GM12878 (cell line): Measurements from ENCODE around the gene TUBB4B. TPM values are rescaled to one million over a fixed set of nuclear protein-coding genes. Genes with fewer than 3 reads are reported as not detected.

Experiments
- CBFB ChIP-seq: IDR thresholded peaks from 2 replicates; pipeline ENCODE4 v1.6.1; 2016; ENCODE audit warnings: antibody characterized with exemption, low read depth
- MEF2A ChIP-seq: IDR thresholded peaks from 2 replicates; pipeline ENCODE4 v1.6.1; 2011; ENCODE audit warnings: low read depth, mild to moderate bottlenecking, low read length, moderate library complexity; ENCODE audit not compliant: insufficient read depth
- MYB ChIP-seq: fragments of 150-350 bp; IDR thresholded peaks from 2 replicates; pipeline ENCODE4 v1.6.1; 2014; ENCODE audit warnings: mild to moderate bottlenecking, low read depth, low read length, borderline replicate concordance
- NKRF ChIP-seq: fragments of 450-650 bp; conservative IDR thresholded peaks from 2 replicates; pipeline ENCODE4 v1.6.1; 2017; ENCODE audit warnings: mild to moderate bottlenecking, moderate library complexity
- POU2F2 ChIP-seq: IDR thresholded peaks from 3 replicates; pipeline ENCODE4 v1.6.1; 2011; ENCODE audit warnings: low read depth, mild to moderate bottlenecking, low read length, borderline replicate concordance
- RBBP5 ChIP-seq: fragments of 200-600 bp; sonication (generic); conservative IDR thresholded peaks from 2 replicates; pipeline ENCODE4 v1.6.1; 2016
- RELA ChIP-seq: fragments of 450-650 bp; IDR thresholded peaks from 2 replicates; pipeline ENCODE4 v1.8.0; 2014; ENCODE audit warnings: borderline replicate concordance; ENCODE audit not compliant: partially characterized antibody
- SMAD5 ChIP-seq: IDR thresholded peaks from 2 replicates; pipeline ENCODE4 v1.6.1; 2016; ENCODE audit warnings: antibody characterized with exemption, low read depth
- SMARCA5 ChIP-seq: fragments of 450-650 bp; IDR thresholded peaks from 2 replicates; pipeline ENCODE4 v1.6.1; 2017; ENCODE audit warnings: mild to moderate bottlenecking
- ZNF622 ChIP-seq: fragments of 450-650 bp; IDR thresholded peaks from 2 replicates; pipeline ENCODE4 v1.6.1; 2017; ENCODE audit warnings: mild to moderate bottlenecking, inconsistent platforms
- polyA plus RNA-seq, 11 experiments: library from polyadenylated mRNA; depleted of rRNA in 4 of 11; unstranded in 6 of 11; stranded (reverse) in 5 of 11; fragments of >200 nt; fragmentation: Nextera tagmentation in 4 of 11; fragmentation: Illumina TruSeq in 1 of 11; extraction: Ambion mirVana in 4 of 11; extraction: Trizol in 1 of 11; gene quantifications; 1 replicate in 1 of 11; 2 replicates in 10 of 11; pipeline versions ENCODE4 v1.2.1 to v1.2.3, GENCODE V29; 2011 to 2016; ENCODE audit warnings: inconsistent platforms in 2 of 11, missing spikeins in 2 of 11, low read depth in 1 of 11
- total RNA-seq, 4 experiments: library from RNA; depleted of rRNA in 3 of 4; stranded (reverse); fragments of >200 nt in 3 of 4; fragmentation: Illumina TruSeq in 1 of 4; extraction: Trizol in 1 of 4; gene quantifications; 2 replicates each; pipeline versions ENCODE4 v1.2.1 to v1.2.3, GENCODE V29; 2013 to 2021
- TF ChIP-seq, protein P1 (sequence below): fragments of 150-350 bp; IDR thresholded peaks from 2 replicates; pipeline ENCODE4 v1.6.1; 2014; ENCODE audit warnings: mild to moderate bottlenecking, low read depth, low read length

TUBB4B gene
- total and polyA plus RNA-seq, 10 of the 15 experiments (the other 5 are each of a cell fraction or from before 2014, with no cell fraction given), result 23.0 to 532 (median 254) TPM

- TF ChIP-seq NKRF (no peak; the same call in 1 of the 2 replicates), POU2F2 (no peak), ZNF622 (no peak), MYB (no peak), MEF2A (no peak), SMARCA5 (no peak), CBFB (0 out of 2 replicates have a peak, but pooled peaks have one; percentile 14), SMAD5 (no peak), RELA (no peak), RBBP5 (no peak)
- TF ChIP-seq, protein P1, sequence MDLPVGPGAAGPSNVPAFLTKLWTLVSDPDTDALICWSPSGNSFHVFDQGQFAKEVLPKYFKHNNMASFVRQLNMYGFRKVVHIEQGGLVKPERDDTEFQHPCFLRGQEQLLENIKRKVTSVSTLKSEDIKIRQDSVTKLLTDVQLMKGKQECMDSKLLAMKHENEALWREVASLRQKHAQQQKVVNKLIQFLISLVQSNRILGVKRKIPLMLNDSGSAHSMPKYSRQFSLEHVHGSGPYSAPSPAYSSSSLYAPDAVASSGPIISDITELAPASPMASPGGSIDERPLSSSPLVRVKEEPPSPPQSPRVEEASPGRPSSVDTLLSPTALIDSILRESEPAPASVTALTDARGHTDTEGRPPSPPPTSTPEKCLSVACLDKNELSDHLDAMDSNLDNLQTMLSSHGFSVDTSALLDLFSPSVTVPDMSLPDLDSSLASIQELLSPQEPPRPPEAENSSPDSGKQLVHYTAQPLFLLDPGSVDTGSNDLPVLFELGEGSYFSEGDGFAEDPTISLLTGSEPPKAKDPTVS, result no peak
- TF ChIP-seq, all 136 proteins: peak for 9
These were observed 14.5 kb downstream of the TUBB4B start (continued) for GRCh38 chr9:137255448-137256114.
